HFFc6 (cell line): Measurements from ENCODE around the gene SOWAHC. TPM values are rescaled to one million over a fixed set of nuclear protein-coding genes. Genes with fewer than 3 reads are reported as not detected.

Experiments
- DNase-seq: peaks from one replicate; pipeline ENCODE4 v3.0.0-alpha.2; 2018
- H3K27ac Mint-ChIP-seq: 2 replicates; pipeline ENCODE4 v1.8.0; 2020; ENCODE audit warnings: mild to moderate bottlenecking, mixed read lengths
- H3K27me3 Mint-ChIP-seq: 2 replicates; pipeline ENCODE4 v1.8.0; 2021; ENCODE audit warnings: mild to moderate bottlenecking, moderate library complexity, mixed read lengths; ENCODE audit not compliant: insufficient read depth
- H3K36me3 Mint-ChIP-seq: 2 replicates; pipeline ENCODE4 v1.8.0; 2021; ENCODE audit warnings: low read depth, mixed read lengths
- H3K4me1 Mint-ChIP-seq: 2 replicates; pipeline ENCODE4 v1.8.0; 2020; ENCODE audit warnings: low read depth, mixed read lengths
- H3K4me3 Mint-ChIP-seq: 2 replicates; pipeline ENCODE4 v1.8.0; 2020; ENCODE audit warnings: mild to moderate bottlenecking, moderate library complexity, mixed read lengths
- H3K9me3 Mint-ChIP-seq: 2 replicates; pipeline ENCODE4 v1.8.0; 2020; ENCODE audit warnings: mild to moderate bottlenecking, mixed read lengths
- total RNA-seq, 6 experiments: library from RNA; stranded (reverse); fragmentation: NEBNext Ultra II Directional; extraction: Animal tissue kit (Norgen Biotek cat#: 25700); gene quantifications; 2 replicates in 1 of 6; 3 replicates in 5 of 6; pipeline ENCODE4 v1.2.3, GENCODE V29; 2021
- TF ChIP-seq, protein P1 (sequence below): fragments of 200-600 bp; sonication (generic); IDR thresholded peaks from 2 replicates; pipeline ENCODE4 v1.5.0; 2021; ENCODE audit warnings: antibody characterized with exemption, mild to moderate bottlenecking

The SOWAHC gene
- total RNA-seq, 6 experiments from 2014 or later: 9.4 to 12.3 (median 10.4) TPM

DNA sequence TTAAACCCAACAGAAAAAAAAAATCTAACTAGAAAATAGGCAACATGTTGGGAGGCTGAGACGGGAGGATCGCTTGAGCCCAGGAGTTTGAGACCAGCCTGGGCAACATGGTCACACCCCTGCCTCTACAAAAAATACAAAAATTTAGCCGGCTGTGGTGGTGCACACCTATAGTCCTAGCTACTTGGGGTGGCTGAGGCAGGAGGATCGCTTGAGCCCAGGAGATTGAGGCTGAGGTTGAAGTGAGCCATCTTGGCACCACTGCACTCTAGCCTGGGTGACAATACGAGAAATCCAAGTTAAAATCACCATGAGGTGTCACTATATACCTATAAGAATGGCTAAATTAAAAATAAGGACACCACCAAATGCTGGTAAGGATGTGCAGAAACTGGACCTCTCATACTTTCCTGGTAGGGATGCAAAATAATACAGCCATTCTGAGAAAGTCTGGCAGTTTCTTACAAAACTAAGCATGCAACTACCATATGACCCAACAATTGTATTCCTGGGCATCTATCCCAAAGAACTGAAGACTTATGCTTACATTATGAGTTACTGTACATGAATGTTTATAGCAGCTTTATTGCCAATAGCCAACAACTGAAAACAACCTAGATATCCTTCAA is 2.6 kb upstream of the SOWAHC start:
- Mint-ChIP-seq H3K4me3 (peak overlapping the region; percentile 98), H3K27ac (peak overlapping the region; percentile 96), H3K4me1 (peaks cover 72% of the 10 kb centered on the region), H3K9me3 (no peaks in the 10 kb centered on the region), H3K36me3 (peaks cover 34% of the 10 kb centered on the region; the same call in 1 of the 2 replicates), H3K27me3 (peaks cover 2% of the 10 kb centered on the region; the same call in 1 of the 2 replicates)
- TF ChIP-seq, protein P1, sequence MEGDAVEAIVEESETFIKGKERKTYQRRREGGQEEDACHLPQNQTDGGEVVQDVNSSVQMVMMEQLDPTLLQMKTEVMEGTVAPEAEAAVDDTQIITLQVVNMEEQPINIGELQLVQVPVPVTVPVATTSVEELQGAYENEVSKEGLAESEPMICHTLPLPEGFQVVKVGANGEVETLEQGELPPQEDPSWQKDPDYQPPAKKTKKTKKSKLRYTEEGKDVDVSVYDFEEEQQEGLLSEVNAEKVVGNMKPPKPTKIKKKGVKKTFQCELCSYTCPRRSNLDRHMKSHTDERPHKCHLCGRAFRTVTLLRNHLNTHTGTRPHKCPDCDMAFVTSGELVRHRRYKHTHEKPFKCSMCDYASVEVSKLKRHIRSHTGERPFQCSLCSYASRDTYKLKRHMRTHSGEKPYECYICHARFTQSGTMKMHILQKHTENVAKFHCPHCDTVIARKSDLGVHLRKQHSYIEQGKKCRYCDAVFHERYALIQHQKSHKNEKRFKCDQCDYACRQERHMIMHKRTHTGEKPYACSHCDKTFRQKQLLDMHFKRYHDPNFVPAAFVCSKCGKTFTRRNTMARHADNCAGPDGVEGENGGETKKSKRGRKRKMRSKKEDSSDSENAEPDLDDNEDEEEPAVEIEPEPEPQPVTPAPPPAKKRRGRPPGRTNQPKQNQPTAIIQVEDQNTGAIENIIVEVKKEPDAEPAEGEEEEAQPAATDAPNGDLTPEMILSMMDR: no peak
- peak; percentile 80 for DNase-seq

DNA sequence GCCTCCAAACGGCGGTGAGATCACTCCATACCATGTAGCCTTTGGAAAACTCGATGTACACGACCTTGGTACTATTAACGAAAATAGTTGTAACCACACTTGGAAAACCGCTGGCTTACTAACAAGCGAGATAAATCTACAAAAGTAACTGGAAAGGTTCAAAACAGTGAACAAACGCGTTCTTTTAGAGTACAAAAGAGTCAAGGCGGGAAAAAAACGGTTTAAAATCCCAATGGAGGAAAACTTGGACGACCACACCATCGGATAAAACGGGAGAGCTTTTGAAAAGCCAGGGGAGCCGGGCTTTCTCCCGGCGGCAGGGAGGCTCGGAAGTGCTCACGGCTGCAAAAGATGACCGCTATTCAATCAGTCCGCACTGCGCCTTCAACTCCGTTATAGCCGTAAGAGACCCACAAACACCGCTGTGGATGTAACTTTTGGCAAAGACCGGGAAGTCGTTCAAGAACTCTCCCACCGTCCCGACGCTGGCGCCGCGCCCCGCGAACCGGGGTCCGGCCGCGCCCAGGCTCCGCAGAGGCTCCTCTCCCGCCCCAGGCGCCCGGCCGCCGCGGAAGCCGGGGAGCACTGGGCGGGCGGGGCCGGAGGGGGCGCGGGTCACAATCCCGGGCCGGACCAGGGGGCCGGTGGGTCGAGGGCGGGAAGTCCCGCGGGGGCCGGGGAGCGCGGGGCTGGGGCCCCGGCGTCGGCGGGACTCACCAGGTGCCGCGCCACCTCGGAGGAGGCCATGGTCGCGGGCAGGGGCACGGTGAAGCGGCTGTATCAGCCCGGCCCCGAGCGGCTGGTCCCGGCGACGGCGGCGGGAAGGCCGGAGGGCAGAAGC is 863 bp upstream of the SOWAHC start:
- peak; percentile 41 for DNase-seq
- Mint-ChIP-seq H3K27ac (peak overlapping the region; percentile 96), H3K27me3 (peaks cover 2% of the 10 kb centered on the region; the same call in 1 of the 2 replicates), H3K4me1 (peaks cover 68% of the 10 kb centered on the region), H3K4me3 (peak overlapping the region; percentile 98), H3K9me3 (no peaks in the 10 kb centered on the region), H3K36me3 (peaks cover 34% of the 10 kb centered on the region; the same call in 1 of the 2 replicates)
- TF ChIP-seq, protein P1: no peak; the same call in 1 of the 2 replicates

DNA sequence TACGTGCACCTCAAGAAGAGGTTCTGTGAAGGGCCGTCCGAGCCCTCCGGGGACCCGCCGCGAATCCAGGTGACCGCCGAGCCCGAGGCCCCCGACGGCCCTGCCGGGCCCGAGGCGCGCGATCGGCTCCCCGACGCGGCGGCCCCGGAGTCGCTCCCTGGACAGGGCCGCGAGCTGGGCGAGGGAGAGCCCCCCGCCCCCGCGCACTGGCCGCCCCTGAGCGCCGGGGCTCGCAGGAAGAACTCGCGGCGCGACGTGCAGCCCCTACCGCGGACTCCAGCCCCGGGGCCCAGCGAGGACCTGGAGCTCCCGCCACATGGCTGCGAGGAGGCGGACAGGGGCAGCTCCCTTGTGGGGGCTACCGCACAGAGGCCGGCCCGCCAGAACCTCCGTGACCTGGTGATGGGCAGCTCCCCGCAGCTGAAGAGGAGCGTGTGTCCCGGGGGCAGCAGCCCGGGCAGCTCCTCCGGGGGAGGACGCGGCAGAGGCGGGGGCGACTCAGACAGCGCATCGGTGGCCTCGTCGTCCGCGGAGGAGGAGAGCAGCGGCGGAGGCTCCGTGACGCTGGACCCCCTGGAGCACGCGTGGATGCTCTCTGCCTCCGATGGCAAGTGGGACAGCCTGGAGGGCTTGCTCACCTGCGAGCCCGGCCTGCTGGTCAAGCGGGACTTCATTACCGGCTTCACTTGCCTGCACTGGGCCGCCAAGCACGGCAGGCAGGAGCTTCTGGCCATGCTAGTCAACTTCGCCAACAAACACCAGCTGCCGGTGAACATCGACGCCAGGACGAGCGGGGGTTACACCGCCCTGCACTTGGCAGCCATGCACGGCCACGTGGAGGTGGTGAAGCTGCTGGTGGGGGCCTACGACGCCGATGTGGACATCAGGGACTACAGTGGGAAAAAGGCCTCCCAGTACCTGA is 812 bp downstream of the SOWAHC start:
- Mint-ChIP-seq H3K27me3 (no peaks in the 10 kb centered on the region; the same call in 1 of the 2 replicates), H3K4me1 (peaks cover 62% of the 10 kb centered on the region), H3K9me3 (no peaks in the 10 kb centered on the region), H3K36me3 (peaks cover 30% of the 10 kb centered on the region; the same call in 1 of the 2 replicates), H3K4me3 (peak overlapping the region; percentile 87), H3K27ac (no peak overlapping the region)
- DNase-seq: no peak
- TF ChIP-seq, protein P1: no peak

DNA sequence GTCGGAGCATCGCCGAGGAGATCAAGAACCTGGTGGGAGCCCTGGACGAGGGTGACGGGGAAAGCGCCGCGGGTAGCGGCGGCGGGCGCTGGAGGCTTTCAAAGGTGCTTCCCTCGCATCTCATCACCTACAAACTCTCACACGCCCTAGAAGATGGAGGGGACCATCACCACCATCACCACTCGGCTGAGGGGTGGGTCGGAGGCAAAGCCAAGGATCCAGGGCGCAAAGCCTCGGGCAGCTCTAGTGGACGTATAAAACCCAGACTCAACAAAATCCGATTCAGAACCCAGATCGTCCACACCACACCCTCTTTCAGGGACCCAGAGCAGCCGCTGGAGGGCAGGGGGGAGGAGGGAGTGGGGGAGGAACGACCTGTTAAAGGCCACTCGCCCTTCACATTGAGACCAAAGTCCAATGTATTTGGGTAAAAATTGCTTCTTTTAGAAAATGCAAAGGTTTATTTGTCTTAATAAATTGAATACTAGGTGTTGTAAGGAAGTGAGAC is 1.5 kb downstream of the SOWAHC start:
- Mint-ChIP-seq H3K27me3 (no peaks in the 10 kb centered on the region; the same call in 1 of the 2 replicates), H3K4me3 (peak overlapping the region; percentile 87), H3K4me1 (peaks cover 58% of the 10 kb centered on the region), H3K27ac (no peak overlapping the region), H3K9me3 (no peaks in the 10 kb centered on the region), H3K36me3 (peaks cover 27% of the 10 kb centered on the region; the same call in 1 of the 2 replicates)
- TF ChIP-seq, protein P1: no peak
- DNase-seq: no peak

DNA sequence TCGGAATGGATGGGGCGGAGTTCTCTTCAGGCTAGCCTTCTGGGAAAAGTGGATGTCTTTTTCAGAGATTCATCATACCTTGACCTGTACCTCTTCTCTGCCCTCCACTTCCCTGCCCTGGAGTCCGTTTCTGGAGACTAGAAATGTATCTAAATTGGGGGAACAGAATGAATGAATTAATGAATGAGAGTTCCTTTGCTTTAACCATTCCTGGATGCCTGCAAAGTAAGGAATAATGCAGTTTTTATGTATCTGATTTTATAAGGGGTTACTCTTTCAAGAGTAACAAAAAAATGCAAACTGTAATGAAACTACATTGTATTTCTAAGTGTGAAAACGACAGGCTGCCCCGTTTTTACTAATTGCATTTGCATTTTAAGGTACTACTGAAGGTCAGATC is 2.0 kb downstream of the SOWAHC start:
- no peak overlapping the region for H3K27ac Mint-ChIP-seq
- H3K4me3 Mint-ChIP-seq: peak overlapping the region; percentile 87
- no peaks in the 10 kb centered on the region for H3K9me3 Mint-ChIP-seq
- H3K36me3 Mint-ChIP-seq: peaks cover 23% of the 10 kb centered on the region; the same call in 1 of the 2 replicates
- TF ChIP-seq, protein P1: no peak
- H3K27me3 Mint-ChIP-seq: no peaks in the 10 kb centered on the region; the same call in 1 of the 2 replicates
- H3K4me1 Mint-ChIP-seq: peaks cover 53% of the 10 kb centered on the region
- DNase-seq: no peak
